ENCODE measurements around the gene RALA. TPM values are rescaled to one million over a fixed set of nuclear protein-coding genes. Genes with fewer than 3 reads are reported as not detected.

RALA gene
- total RNA-seq, 4 donors from 2014 or later: 20.5 to 31.0 (median 26.3) TPM

- DNase-seq: no peak
- Histone ChIP-seq H3K4me1 (no peaks in the 10 kb centered on the region), H3K36me3 (peaks cover 0 to 3% (median 0%) of the 10 kb centered on the region in 3 donors), H3K27me3 (no peaks in the 10 kb centered on the region), H3K27ac (no peak overlapping the region), H3K9me3 (no peaks in the 10 kb centered on the region), H3K4me3 (no peak overlapping the region)
- no peak for TF ChIP-seq POLR2A (IDR thresholded peaks at IDR 0.05)
- no peak for TF ChIP-seq CTCF (IDR thresholded peaks at IDR 0.05)
Observed at GRCh38 chr7:39661960-39662359, 38.6 kb downstream of the RALA start.

GRCh38 chr7:39663263-39663662 lies 39.9 kb downstream of the RALA start:
- Histone ChIP-seq H3K4me3 (no peak overlapping the region), H3K4me1 (peaks cover 0 to 12% (median 0%) of the 10 kb centered on the region in 4 donors), H3K27ac (no peak overlapping the region), H3K27me3 (no peaks in the 10 kb centered on the region), H3K9me3 (no peaks in the 10 kb centered on the region), H3K36me3 (peaks cover 0 to 3% (median 0%) of the 10 kb centered on the region in 3 donors)
- no peak for DNase-seq
- TF ChIP-seq POLR2A (IDR thresholded peaks at IDR 0.05): no peak
- no peak for TF ChIP-seq CTCF (IDR thresholded peaks at IDR 0.05)

GRCh38 chr7:39664057-39664456 lies 40.7 kb downstream of the RALA start:
- no peak for DNase-seq
- no peak overlapping the region for H3K4me3 ChIP-seq
- H3K27me3 ChIP-seq: no peaks in the 10 kb centered on the region
- TF ChIP-seq POLR2A (IDR thresholded peaks at IDR 0.05): no peak
- TF ChIP-seq CTCF (IDR thresholded peaks at IDR 0.05): no peak
- peaks cover 0 to 3% (median 0%) of the 10 kb centered on the region in 3 donors for H3K36me3 ChIP-seq
- H3K4me1 ChIP-seq: peaks cover 0 to 15% (median 0%) of the 10 kb centered on the region in 4 donors
- no peaks in the 10 kb centered on the region for H3K9me3 ChIP-seq
- H3K27ac ChIP-seq: no peak overlapping the region

- Histone ChIP-seq H3K4me3 (no peak overlapping the region), H3K36me3 (peaks cover 0 to 3% (median 0%) of the 10 kb centered on the region in 3 donors), H3K27ac (no peak overlapping the region), H3K9me3 (no peaks in the 10 kb centered on the region), H3K27me3 (no peaks in the 10 kb centered on the region), H3K4me1 (peaks cover 0 to 15% (median 0%) of the 10 kb centered on the region in 4 donors)
- TF ChIP-seq POLR2A (IDR thresholded peaks at IDR 0.05) (no peak), CTCF (IDR thresholded peaks at IDR 0.05) (no peak)
- DNase-seq: no peak
Observed at GRCh38 chr7:39664585-39664984, 41.2 kb downstream of the RALA start.

- H3K4me1 ChIP-seq: peaks cover 0 to 15% (median 0%) of the 10 kb centered on the region in 4 donors
- no peaks in the 10 kb centered on the region for H3K9me3 ChIP-seq
- H3K27ac ChIP-seq: no peak overlapping the region
- TF ChIP-seq CTCF (IDR thresholded peaks at IDR 0.05): no peak
- TF ChIP-seq POLR2A (IDR thresholded peaks at IDR 0.05): no peak
- H3K36me3 ChIP-seq: peaks cover 0 to under 1% (median 0%) of the 10 kb centered on the region in 3 donors
- no peak for DNase-seq
- H3K4me3 ChIP-seq: no peak overlapping the region
- no peaks in the 10 kb centered on the region for H3K27me3 ChIP-seq
Observed at GRCh38 chr7:39666562-39666961, 43.2 kb downstream of the RALA start.

All from Peyer's patch (tissue), 4 donors.